Cardiac muscle cell (in vitro differentiated cells and primary cell): ENCODE data around the gene C6orf52. TPM values are rescaled to one million over a fixed set of nuclear protein-coding genes. Genes with fewer than 3 reads are reported as not detected.
"Not testable (repeated sequence)": the region's sequence is repeated elsewhere in the genome, so short reads cannot be mapped to it uniquely, and the experiment has no call there.

Experiments
- DNase-seq, 2 donors: peaks; one replicate each; pipeline versions ENCODE4 v3.0.0 to v3.0.0-alpha.2; 2010 to 2017; ENCODE audit warnings: low read depth in 1 of 2, low spot score in 1 of 2
- H3K27ac ChIP-seq: fragments of 200-600 bp; sonication (generic); 2 replicates; pipeline ENCODE4 v1.5.1; 2016
- H3K27me3 ChIP-seq: fragments of 200-600 bp; sonication (generic); 2 replicates; pipeline ENCODE4 v1.6.0; 2016; ENCODE audit warnings: control low read depth
- H3K36me3 ChIP-seq: fragments of 200-600 bp; sonication (generic); 2 replicates; pipeline ENCODE4 v1.5.1; 2016; ENCODE audit warnings: control low read depth
- H3K4me1 ChIP-seq: fragments of 200-600 bp; sonication (generic); 2 replicates; pipeline ENCODE4 v1.8.1; 2017; ENCODE audit warnings: low read depth, mild to moderate bottlenecking, mixed run types
- H3K4me3 ChIP-seq: fragments of 200-600 bp; sonication (generic); 2 replicates; pipeline ENCODE4 v1.5.1; 2016; ENCODE audit warnings: mild to moderate bottlenecking
- H3K9me3 ChIP-seq: fragments of 200-600 bp; sonication (generic); 2 replicates; pipeline ENCODE4 v1.5.1; 2017; ENCODE audit warnings: low read depth, mild to moderate bottlenecking, control low read depth
- CTCF ChIP-seq: IDR thresholded peaks from 2 replicates; pipeline ENCODE4 v1.5.1; 2012; ENCODE audit warnings: low read depth, mild to moderate bottlenecking, low read length
- polyA plus RNA-seq: library from polyadenylated mRNA; unstranded; fragments of >200 nt; fragmentation: Nextera tagmentation; extraction: Ambion mirVana; gene quantifications from 2 replicates; pipeline ENCODE4 v1.2.1, GENCODE V29; 2016
- total RNA-seq: library from RNA; depleted of rRNA; stranded (reverse); fragments of >200 nt; gene quantifications from 2 replicates; pipeline ENCODE4 v1.2.3, GENCODE V29; 2016

C6orf52 gene
- total RNA-seq (2.1 and 10.9 TPM in 2 replicates), polyA plus RNA-seq (3.6 and 7.2 TPM in 2 replicates)

- Histone ChIP-seq H3K27ac (peak within 1 kb of the TSS; percentile 99), H3K4me1 (peaks cover 20% of the 10 kb centered on the region), H3K36me3 (no peaks in the 10 kb centered on the region), H3K27me3 (no peaks in the 10 kb centered on the region), H3K4me3 (peak within 1 kb of the TSS; percentile 92), H3K9me3 (no peaks in the 10 kb centered on the region)
- DNase-seq: peak; percentile 94 to 95
- TF ChIP-seq CTCF: no peak
Observed at GRCh38 chr6:10694302-10695085, at the start of gene C6orf52, which contains the start of gene PAK1IP1. TSS of gene C6orf52 (minus strand) at chr6:10694616. CDS start at chr6:10687550, 7,066 bp downstream. TSS of gene PAK1IP1 (plus strand) at chr6:10694972. CDS start at chr6:10694986, 14 bp downstream.

GRCh38 chr6:10743515-10743914 is 49.1 kb upstream of the C6orf52 start:
- TF ChIP-seq CTCF: no peak
- DNase-seq: no peak
- Histone ChIP-seq H3K9me3 (no peaks in the 10 kb centered on the region), H3K27me3 (no peaks in the 10 kb centered on the region), H3K36me3 (no peaks in the 10 kb centered on the region), H3K27ac (no peak overlapping the region), H3K4me3 (no peak overlapping the region), H3K4me1 (peaks cover 10% of the 10 kb centered on the region)

GRCh38 chr6:10742251-10742650 is 47.8 kb upstream of the C6orf52 start:
- DNase-seq: no peak
- Histone ChIP-seq H3K9me3 (no peaks in the 10 kb centered on the region), H3K4me3 (no peak overlapping the region), H3K36me3 (no peaks in the 10 kb centered on the region), H3K27me3 (no peaks in the 10 kb centered on the region), H3K4me1 (peaks cover 6% of the 10 kb centered on the region), H3K27ac (no peak overlapping the region)
- TF ChIP-seq CTCF: no peak

GRCh38 chr6:10741643-10742042 is 47.2 kb upstream of the C6orf52 start:
- DNase-seq, H3K4me3 ChIP-seq, H3K27ac ChIP-seq, H3K27me3 ChIP-seq, H3K9me3 ChIP-seq, H3K36me3 ChIP-seq, H3K4me1 ChIP-seq: not testable (repeated sequence)

- TF ChIP-seq CTCF: no peak
- H3K4me3 ChIP-seq: no peak overlapping the region
- no peak overlapping the region for H3K27ac ChIP-seq
- H3K27me3 ChIP-seq: no peaks in the 10 kb centered on the region
- H3K36me3 ChIP-seq: no peaks in the 10 kb centered on the region
- no peaks in the 10 kb centered on the region for H3K9me3 ChIP-seq
- no peaks in the 10 kb centered on the region for H3K4me1 ChIP-seq
- DNase-seq: no peak
Observed at GRCh38 chr6:10740061-10740460, 45.6 kb upstream of the C6orf52 start.

- no peak for TF ChIP-seq CTCF
- H3K4me1 ChIP-seq: no peaks in the 10 kb centered on the region
- no peaks in the 10 kb centered on the region for H3K9me3 ChIP-seq
- H3K36me3 ChIP-seq: no peaks in the 10 kb centered on the region
- H3K4me3 ChIP-seq: no peak overlapping the region
- no peak for DNase-seq
- H3K27me3 ChIP-seq: no peaks in the 10 kb centered on the region
- H3K27ac ChIP-seq: no peak overlapping the region
Observed at GRCh38 chr6:10736731-10737130, 42.3 kb upstream of the C6orf52 start.
